Activated T-cell treated with anti-CD3 and anti-CD28 coated beads for 4 hours (primary cell): ENCODE measurements around the gene GPBP1L1.
"Not testable (repeated sequence)": the region's sequence is repeated elsewhere in the genome, so short reads cannot be mapped to it uniquely, and the experiment has no call there.

ENCODE experiments used
- DNase-seq: peaks from one replicate; pipeline ENCODE4 v3.0.0-alpha.2; 2020

Gene GPBP1L1

GRCh38 chr1:45630429-45630828, 55.9 kb downstream of the GPBP1L1 start:
- DNase-seq: no peak

GRCh38 chr1:45629035-45629434, 57.3 kb downstream of the GPBP1L1 start:
- DNase-seq: no peak

- no peak for DNase-seq
These were observed 62.4 kb downstream of the GPBP1L1 start, which contains the start of gene CCDC17 for GRCh38 chr1:45623972-45624371. CCDC17 (minus strand) TSS chr1:45624054; CDS start chr1:45623909, 145 bp downstream.

- DNase-seq: no peak
These were observed 63.6 kb downstream of the GPBP1L1 start for GRCh38 chr1:45622524-45623394.

GRCh38 chr1:45621895-45622523, 64.3 kb downstream of the GPBP1L1 start:
- no peak for DNase-seq

GRCh38 chr1:45621501-45621836, 64.9 kb downstream of the GPBP1L1 start:
- no peak for DNase-seq

GRCh38 chr1:45620588-45621500, 65.5 kb downstream of the GPBP1L1 start:
- DNase-seq: no peak

- DNase-seq: no peak
These were observed 67.0 kb downstream of the GPBP1L1 start for GRCh38 chr1:45619149-45619921.

GRCh38 chr1:45617618-45618017, 68.7 kb downstream of the GPBP1L1 start:
- DNase-seq: no peak

GRCh38 chr1:45615885-45616284, 70.4 kb downstream of the GPBP1L1 start:
- DNase-seq: no peak

- no peak for DNase-seq
These were observed 73.3 kb downstream of the GPBP1L1 start for GRCh38 chr1:45612941-45613579.

- no peak for DNase-seq
These were observed 75.6 kb downstream of the GPBP1L1 start for GRCh38 chr1:45610589-45611226.

- DNase-seq: no peak
These were observed 77.9 kb downstream of the GPBP1L1 start for GRCh38 chr1:45608175-45609156.

- no peak for DNase-seq
These were observed 78.8 kb downstream of the GPBP1L1 start for GRCh38 chr1:45607404-45608074.

GRCh38 chr1:45604239-45604638, 82.1 kb downstream of the GPBP1L1 start:
- DNase-seq: no peak

GRCh38 chr1:45596765-45597164, 89.6 kb downstream of the GPBP1L1 start:
- DNase-seq: not testable (repeated sequence)

GRCh38 chr1:45594412-45594811, 91.9 kb downstream of the GPBP1L1 start:
- no peak for DNase-seq

- DNase-seq: no peak
These were observed 96.5 kb downstream of the GPBP1L1 start for GRCh38 chr1:45589861-45590260.

- DNase-seq: no peak
These were observed 99.6 kb downstream of the GPBP1L1 start for GRCh38 chr1:45586769-45587168.
